ENCODE data around the gene PPARGC1A.

PPARGC1A gene

DNA sequence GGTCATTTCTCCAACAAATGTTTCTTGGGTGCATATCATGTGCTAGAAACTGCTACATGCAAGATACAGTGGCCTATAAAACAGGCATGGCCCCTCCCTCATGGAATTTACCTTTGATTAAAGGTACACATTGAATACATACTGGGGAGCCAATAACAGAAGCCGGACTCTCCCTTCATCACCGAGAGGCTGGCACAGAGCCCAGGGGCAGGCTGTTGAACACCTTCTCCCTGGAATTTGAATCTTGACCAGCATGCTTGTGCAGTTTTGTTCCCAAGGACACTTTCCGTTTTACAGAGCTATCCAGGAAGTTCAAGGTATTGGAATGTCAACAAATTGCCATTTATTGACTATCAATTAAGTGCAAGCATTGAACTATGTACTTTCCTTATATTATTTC, 33.2 kb downstream of the PPARGC1A start:
- no peak overlapping the region for H3K4me3 ChIP-seq (ENCODE audit: low read depth, low read length)
- TF ChIP-seq, protein P1, sequence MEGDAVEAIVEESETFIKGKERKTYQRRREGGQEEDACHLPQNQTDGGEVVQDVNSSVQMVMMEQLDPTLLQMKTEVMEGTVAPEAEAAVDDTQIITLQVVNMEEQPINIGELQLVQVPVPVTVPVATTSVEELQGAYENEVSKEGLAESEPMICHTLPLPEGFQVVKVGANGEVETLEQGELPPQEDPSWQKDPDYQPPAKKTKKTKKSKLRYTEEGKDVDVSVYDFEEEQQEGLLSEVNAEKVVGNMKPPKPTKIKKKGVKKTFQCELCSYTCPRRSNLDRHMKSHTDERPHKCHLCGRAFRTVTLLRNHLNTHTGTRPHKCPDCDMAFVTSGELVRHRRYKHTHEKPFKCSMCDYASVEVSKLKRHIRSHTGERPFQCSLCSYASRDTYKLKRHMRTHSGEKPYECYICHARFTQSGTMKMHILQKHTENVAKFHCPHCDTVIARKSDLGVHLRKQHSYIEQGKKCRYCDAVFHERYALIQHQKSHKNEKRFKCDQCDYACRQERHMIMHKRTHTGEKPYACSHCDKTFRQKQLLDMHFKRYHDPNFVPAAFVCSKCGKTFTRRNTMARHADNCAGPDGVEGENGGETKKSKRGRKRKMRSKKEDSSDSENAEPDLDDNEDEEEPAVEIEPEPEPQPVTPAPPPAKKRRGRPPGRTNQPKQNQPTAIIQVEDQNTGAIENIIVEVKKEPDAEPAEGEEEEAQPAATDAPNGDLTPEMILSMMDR (IDR thresholded peaks at IDR 0.05; ENCODE audit: low read depth, low read length), result no peak
- in situ Hi-C loops (cut with HindIII; ENCODE audit: low sequenced_read_pairs), result no loop called here
- DNase-seq (ENCODE audit: low read depth, low spot score), result no peak

DNA sequence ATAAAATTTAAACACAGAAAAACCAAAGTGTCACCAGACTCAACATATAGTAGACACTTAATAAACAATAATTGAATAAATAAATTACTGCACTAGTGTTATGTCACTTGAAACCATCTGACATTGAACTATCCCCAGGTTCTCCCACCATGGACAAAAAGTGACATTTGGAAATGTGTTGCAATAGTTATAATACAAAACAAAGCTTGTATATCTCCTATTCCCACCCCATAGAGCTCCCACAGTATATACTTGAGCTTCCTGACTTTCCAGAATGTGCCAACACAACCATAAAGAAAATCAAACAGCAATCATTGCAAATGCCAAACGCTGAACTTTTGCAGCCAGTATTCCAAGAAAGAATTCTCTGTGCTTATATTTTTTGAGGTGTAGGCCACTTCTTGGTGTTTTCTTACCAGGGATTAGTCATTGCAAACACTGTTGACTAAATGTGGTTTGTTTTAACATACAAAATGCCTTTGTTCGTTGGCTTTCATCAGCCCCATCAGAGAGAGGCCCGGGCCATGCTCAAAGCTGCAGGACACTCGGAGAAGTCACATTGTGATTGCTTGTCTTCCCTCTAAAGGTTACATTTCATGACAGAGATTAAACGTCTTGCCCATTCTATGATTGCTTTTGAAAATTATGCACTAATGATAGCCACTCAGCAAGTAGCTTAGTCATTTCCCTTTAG, 33.8 kb downstream of the PPARGC1A start:
- DNase-seq (ENCODE audit: low read depth, low spot score), result peak; percentile 80
- TF ChIP-seq, protein P1 (IDR thresholded peaks at IDR 0.05; ENCODE audit: low read depth, low read length), result no peak
- H3K4me3 ChIP-seq (ENCODE audit: low read depth, low read length), result no peak overlapping the region
- in situ Hi-C loops (cut with HindIII; ENCODE audit: low sequenced_read_pairs), result no loop called here

DNA sequence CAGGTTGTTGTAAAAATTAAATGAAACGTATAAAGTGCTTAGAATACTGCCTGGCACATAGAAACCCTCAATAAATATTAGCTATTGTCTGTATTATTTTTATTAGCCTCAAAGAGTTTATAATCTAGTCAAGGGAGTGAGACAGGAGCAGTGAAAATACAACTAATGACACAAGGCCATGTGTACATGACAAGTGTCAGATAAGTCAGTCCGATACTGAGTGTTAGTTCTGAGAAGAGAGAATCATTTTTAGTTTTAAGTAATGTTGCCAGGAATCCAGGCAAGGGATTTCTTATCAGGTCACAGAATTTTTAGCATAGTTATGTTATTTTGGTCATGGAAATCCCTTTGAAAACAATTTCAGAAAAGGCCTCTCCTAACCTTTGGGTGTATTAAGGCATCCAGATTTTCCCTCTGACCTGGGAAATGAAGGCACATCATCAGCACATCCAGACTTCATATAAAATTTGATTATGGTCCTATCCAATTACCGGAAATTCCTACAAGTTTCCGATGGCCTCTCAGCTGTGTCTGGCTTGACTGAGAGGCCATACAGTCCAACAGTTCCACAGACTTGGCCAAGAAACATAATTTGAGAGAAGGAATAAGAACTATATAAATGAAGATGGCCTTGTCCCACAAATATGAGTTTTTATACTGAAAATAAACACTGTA, 35.7 kb downstream of the PPARGC1A start:
- in situ Hi-C loops (cut with HindIII; ENCODE audit: low sequenced_read_pairs), result no loop called here
- DNase-seq (ENCODE audit: low read depth, low spot score), result no peak
- TF ChIP-seq, protein P1 (IDR thresholded peaks at IDR 0.05; ENCODE audit: low read depth, low read length), result no peak
- H3K4me3 ChIP-seq (ENCODE audit: low read depth, low read length), result no peak overlapping the region

DNA sequence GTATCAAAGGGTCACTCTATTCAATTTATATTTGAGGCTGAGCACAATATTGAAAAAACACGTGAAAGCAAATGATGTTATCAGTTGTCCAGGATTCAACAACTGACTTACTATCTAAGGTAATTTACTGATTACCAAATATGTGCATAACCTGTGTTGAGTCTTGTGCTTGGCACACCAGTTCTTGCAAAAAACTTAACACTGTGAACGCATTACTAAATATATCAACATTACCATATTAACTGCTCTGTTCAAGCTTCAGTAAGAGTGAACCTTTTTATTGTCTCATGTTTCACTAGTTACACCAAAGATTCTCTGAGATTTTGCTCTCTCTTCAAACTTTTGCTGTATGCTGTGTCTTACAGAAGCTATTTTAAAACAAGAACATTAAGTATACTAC, 38.4 kb downstream of the PPARGC1A start:
- in situ Hi-C loops (cut with HindIII; ENCODE audit: low sequenced_read_pairs), result no loop called here
- TF ChIP-seq, protein P1 (IDR thresholded peaks at IDR 0.05; ENCODE audit: low read depth, low read length), result no peak
- H3K4me3 ChIP-seq (ENCODE audit: low read depth, low read length), result no peak overlapping the region
- no peak for DNase-seq (ENCODE audit: low read depth, low spot score)

DNA sequence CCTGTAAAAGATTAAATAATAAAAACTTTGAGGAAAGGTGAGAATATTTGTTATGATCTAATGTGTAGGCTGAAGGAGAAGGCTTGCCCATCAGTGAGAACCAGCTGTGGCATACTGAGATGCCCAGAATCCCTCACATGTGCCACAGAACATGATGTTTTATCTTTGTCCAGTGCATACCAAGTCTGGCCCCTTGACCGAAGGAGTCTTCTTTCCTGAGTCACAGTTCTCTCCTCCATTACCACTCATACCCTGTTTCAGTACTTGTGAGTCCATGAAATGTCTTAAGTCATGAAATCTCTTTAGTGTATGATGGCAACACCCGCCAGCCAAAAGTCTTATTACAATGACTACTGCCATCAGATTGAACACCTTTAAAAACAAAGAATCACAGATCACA, 42.7 kb downstream of the PPARGC1A start:
- in situ Hi-C loops (cut with HindIII; ENCODE audit: low sequenced_read_pairs), result no loop called here
- no peak for DNase-seq (ENCODE audit: low read depth, low spot score)
- TF ChIP-seq, protein P1 (IDR thresholded peaks at IDR 0.05; ENCODE audit: low read depth, low read length), result no peak
- H3K4me3 ChIP-seq (ENCODE audit: low read depth, low read length), result no peak overlapping the region

DNA sequence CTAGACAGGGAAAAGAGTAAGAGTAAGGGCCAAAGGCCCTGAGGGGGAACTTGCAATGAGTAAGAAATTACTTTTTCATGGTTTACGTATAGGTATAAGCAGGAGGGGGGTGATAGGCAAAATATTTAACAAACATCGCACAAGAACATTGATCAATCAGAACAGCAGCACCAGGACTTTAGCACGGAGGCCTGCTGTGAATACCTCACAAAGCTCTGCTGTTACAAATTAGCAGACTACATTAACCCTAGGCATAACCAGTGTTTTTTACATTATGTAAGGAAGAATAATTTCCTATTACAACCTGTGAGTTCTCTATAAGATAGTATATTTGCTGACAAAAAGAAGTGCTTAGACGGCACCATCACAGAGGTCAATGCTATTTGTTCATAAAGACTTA, 44.9 kb downstream of the PPARGC1A start:
- TF ChIP-seq, protein P1 (IDR thresholded peaks at IDR 0.05; ENCODE audit: low read depth, low read length), result no peak
- DNase-seq (ENCODE audit: low read depth, low spot score), result no peak
- in situ Hi-C loops (cut with HindIII; ENCODE audit: low sequenced_read_pairs), result no loop called here
- H3K4me3 ChIP-seq (ENCODE audit: low read depth, low read length), result no peak overlapping the region
